Gastroesophageal sphincter (tissue), 4 donors: ENCODE measurements around the gene PCDHA2. TPM values are rescaled to one million over a fixed set of nuclear protein-coding genes. Genes with fewer than 3 reads are reported as not detected.
"Not testable (repeated sequence)": the region's sequence is repeated elsewhere in the genome, so short reads cannot be mapped to it uniquely, and the experiment has no call there.

ENCODE experiments used
- ATAC-seq: fragments of 150-250 bp; one replicate; pipeline ENCODE4 v1.9.1; 2016; ENCODE audit warnings: mild to moderate bottlenecking, moderate library complexity
- H3K27ac ChIP-seq, 4 donors: fragments of 200-600 bp; sonication (generic) in 3 of 4; 1 replicate in 3 of 4; 2 replicates in 1 of 4; pipeline ENCODE4 v1.5.1; 2016 to 2019
- H3K27me3 ChIP-seq: fragments of 200-600 bp; sonication (generic); one replicate; pipeline ENCODE4 v1.5.1; 2019
- H3K36me3 ChIP-seq, 2 donors: fragments of 200-600 bp; sonication (generic); one replicate each; pipeline ENCODE4 v1.5.1; 2019; ENCODE audit warnings: control low read depth in 1 of 2
- H3K4me1 ChIP-seq, 3 donors: fragments of 200-600 bp; sonication (generic); 1 replicate in 2 of 3; 2 replicates in 1 of 3; pipeline ENCODE4 v1.5.1; 2016 to 2019; ENCODE audit warnings: control low read depth in 2 of 3
- H3K4me3 ChIP-seq, 2 donors: fragments of 200-600 bp; sonication (generic); one replicate each; pipeline ENCODE4 v1.5.1; 2019; ENCODE audit warnings: mild to moderate bottlenecking in 1 of 2, moderate library complexity in 1 of 2
- H3K9me3 ChIP-seq, 3 donors: fragments of 200-600 bp; sonication (generic); one replicate each; pipeline ENCODE4 v1.5.1; 2017 to 2019; ENCODE audit warnings: control low read depth in 2 of 3
- EP300 ChIP-seq: sonication (generic); formaldehyde crosslinking; IDR thresholded peaks from one replicate; pipeline ENCODE4 v1.6.1; 2017; ENCODE audit warnings: antibody characterized with exemption, mild to moderate bottlenecking
- POLR2A ChIP-seq, 2 donors: fragments of 450-650 bp; IDR thresholded peaks; one replicate each; pipeline ENCODE4 v1.6.1; 2017; ENCODE audit warnings: antibody characterized with exemption in 2 of 2, mild to moderate bottlenecking in 2 of 2, moderate library complexity in 1 of 2
- POLR2AphosphoS5 ChIP-seq: sonication (generic); formaldehyde crosslinking; IDR thresholded peaks from one replicate; pipeline ENCODE4 v1.6.1; 2017; ENCODE audit warnings: antibody characterized with exemption
- WGBS, 2 donors: methylation state at CpG; one replicate each; pipeline ENCODE4 v1.1.5; 2018; ENCODE audit warnings: low coverage in 1 of 2; 5-methylcytosine and 5-hydroxymethylcytosine counted together
- total RNA-seq, 4 donors: library from RNA; depleted of rRNA; stranded (reverse); fragments of >200 nt; gene quantifications; one replicate each; pipeline ENCODE4 v1.1.0, GENCODE V29; 2016
- TF ChIP-seq, protein P1 (sequence below), 4 experiments: fragments of 200-600 bp in 2 of 4; fragments of 450-650 bp in 2 of 4; sonication (generic) in 1 of 4; IDR thresholded peaks; one replicate each; pipeline ENCODE4 v1.5.1; 2017 to 2019; ENCODE audit warnings: antibody characterized with exemption in 4 of 4, mild to moderate bottlenecking in 2 of 4, moderate library complexity in 2 of 4

PCDHA2 gene
- total RNA-seq, 4 donors from 2014 or later: 0.19 to 0.27 TPM; not detected in 2

DNA sequence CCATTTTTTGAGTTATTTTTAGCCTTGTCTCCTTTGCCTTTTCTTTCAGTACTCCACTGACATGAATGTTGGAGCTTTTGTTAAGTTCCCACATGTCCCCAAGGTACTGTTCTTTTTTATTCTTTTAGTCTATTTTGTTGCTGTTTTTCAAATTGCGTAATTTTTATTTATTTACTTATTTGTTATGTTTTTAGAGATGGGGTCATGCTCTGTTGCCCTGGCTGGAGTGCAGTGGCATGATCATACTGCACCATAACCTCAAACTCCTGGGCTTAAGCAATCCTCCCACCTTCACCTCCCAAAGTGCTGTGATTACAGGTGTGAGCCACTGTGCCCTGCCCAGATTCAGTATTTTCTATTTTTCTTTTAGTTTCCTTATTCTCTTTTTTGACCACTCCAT lies 14.1 kb upstream of the PCDHA2 start:
- Histone ChIP-seq H3K27ac (no peak overlapping the region), H3K27me3 (peaks cover 21% of the 10 kb centered on the region), H3K4me1 (no peaks in the 10 kb centered on the region), H3K9me3 (peaks cover 0 to 87% (median 0%) of the 10 kb centered on the region in 3 donors), H3K4me3 (no peak overlapping the region), H3K36me3 (no peaks in the 10 kb centered on the region)
- no peak for ATAC-seq
- TF ChIP-seq EP300 (no peak), POLR2A (IDR thresholded peaks at IDR 0.05) (no peak), POLR2AphosphoS5 (no peak)
- TF ChIP-seq, protein P1, sequence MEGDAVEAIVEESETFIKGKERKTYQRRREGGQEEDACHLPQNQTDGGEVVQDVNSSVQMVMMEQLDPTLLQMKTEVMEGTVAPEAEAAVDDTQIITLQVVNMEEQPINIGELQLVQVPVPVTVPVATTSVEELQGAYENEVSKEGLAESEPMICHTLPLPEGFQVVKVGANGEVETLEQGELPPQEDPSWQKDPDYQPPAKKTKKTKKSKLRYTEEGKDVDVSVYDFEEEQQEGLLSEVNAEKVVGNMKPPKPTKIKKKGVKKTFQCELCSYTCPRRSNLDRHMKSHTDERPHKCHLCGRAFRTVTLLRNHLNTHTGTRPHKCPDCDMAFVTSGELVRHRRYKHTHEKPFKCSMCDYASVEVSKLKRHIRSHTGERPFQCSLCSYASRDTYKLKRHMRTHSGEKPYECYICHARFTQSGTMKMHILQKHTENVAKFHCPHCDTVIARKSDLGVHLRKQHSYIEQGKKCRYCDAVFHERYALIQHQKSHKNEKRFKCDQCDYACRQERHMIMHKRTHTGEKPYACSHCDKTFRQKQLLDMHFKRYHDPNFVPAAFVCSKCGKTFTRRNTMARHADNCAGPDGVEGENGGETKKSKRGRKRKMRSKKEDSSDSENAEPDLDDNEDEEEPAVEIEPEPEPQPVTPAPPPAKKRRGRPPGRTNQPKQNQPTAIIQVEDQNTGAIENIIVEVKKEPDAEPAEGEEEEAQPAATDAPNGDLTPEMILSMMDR (IDR thresholded peaks at IDR 0.05): no peak
- 64% methylated on average over 1 of the region's 1 CpG; no CpG with 5 or more reads in 1 of the 2 donors for WGBS, 2 donors

DNA sequence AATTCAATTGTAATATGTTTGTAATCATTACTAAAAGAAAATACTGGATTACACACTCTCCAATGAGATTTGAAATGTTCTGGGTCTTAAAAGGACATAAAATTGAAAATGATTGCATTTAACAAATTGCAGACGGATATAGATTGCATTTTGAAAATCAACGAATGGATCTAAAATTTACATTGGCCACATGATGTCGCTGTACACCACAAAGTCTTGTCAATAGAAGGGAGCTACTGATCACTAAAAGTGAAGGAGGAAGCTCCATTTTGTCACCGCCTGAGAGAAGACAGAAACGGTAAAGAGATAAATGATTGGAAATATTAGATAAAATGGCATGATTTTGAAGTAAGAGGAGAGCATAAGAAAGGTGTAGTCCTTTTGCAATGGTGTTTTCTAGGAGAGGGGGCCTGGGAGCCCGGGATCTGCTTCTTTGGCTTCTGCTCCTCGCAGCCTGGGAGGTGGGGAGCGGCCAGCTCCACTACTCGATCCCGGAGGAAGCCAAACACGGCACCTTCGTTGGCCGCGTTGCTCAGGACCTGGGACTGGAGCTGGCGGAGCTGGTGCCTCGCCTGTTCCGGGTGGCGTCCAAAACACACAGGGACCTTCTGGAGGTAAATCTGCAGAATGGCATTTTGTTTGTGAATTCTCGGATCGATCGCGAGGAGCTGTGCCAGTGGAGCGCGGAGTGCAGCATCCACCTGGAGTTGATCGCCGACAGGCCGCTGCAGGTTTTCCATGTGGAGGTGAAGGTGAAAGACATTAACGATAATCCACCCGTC lies 8.6 kb upstream of the PCDHA2 start, which contains the start of gene PCDHA1:
Gene PCDHA1 (plus strand): TSS at position 236 of the 782 bp plus-strand sequence.
- H3K9me3 ChIP-seq: peaks cover 0 to 87% (median 0%) of the 10 kb centered on the region in 3 donors
- H3K27ac ChIP-seq: no peak within 1 kb of the TSS
- no peak for ATAC-seq
- 10 to 11% methylated on average over 4 to 18 of the region's 29 CpGs for WGBS, 2 donors
- peaks cover 0 to 4% of the 10 kb centered on the region in 2 donors for H3K36me3 ChIP-seq
- peaks cover 63% of the 10 kb centered on the region for H3K27me3 ChIP-seq
- TF ChIP-seq EP300 (no peak), POLR2AphosphoS5 (no peak), POLR2A (IDR thresholded peaks at IDR 0.05) (no peak)
- TF ChIP-seq, protein P1 (IDR thresholded peaks at IDR 0.05): no peak
- no peak within 1 kb of the TSS for H3K4me3 ChIP-seq
- H3K4me1 ChIP-seq: no peaks in the 10 kb centered on the region

DNA sequence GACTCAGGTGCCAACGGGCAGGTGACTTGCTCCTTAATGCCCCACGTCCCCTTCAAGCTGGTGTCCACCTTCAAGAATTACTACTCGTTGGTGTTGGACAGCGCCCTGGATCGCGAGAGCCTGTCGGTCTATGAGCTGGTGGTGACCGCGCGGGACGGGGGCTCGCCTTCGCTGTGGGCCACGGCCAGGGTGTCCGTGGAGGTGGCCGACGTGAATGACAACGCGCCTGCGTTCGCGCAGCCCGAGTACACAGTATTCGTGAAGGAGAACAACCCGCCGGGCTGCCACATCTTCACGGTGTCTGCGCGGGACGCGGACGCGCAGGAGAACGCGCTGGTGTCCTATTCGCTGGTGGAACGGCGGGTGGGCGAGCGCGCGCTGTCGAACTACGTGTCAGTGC lies 7.2 kb upstream of the PCDHA2 start:
- H3K4me1 ChIP-seq, H3K36me3 ChIP-seq, ATAC-seq, H3K4me3 ChIP-seq, H3K27ac ChIP-seq: not testable (repeated sequence)
- Histone ChIP-seq H3K9me3 (peaks cover 0 to 87% (median 0%) of the 10 kb centered on the region in 3 donors), H3K27me3 (peaks cover 66% of the 10 kb centered on the region)
- WGBS, 2 donors: 31 to 48% methylated on average over 3 to 23 of the region's 44 CpGs

DNA sequence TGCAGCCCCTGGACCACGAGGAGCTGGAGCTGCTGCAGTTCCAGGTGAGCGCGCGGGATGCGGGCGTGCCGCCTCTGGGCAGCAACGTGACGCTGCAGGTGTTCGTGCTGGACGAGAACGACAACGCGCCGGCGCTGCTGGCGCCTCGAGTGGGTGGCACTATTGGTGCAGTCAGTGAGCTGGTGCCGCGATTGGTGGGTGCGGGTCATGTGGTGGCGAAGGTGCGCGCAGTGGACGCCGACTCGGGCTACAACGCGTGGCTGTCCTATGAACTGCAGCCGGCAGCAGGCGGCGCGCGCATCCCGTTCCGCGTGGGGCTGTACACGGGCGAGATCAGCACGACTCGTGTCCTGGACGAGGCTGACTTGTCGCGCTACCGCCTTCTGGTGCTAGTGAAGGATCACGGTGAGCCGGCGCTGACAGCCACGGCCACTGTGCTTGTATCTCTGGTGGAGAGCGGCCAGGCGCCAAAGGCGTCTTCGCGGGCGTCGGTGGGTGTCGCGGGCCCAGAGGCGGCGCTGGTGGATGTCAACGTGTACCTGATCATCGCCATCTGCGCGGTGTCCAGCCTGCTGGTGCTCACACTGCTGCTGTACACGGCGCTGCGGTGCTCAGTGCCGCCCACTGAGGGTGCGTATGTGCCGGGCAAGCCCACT lies 6.7 kb upstream of the PCDHA2 start:
- not testable (repeated sequence) for H3K4me1 ChIP-seq, H3K36me3 ChIP-seq, ATAC-seq, H3K27ac ChIP-seq, H3K4me3 ChIP-seq
- WGBS, 2 donors: 47 to 67% methylated on average over 3 of the region's 70 CpGs
- Histone ChIP-seq H3K27me3 (peaks cover 64% of the 10 kb centered on the region), H3K9me3 (peaks cover 0 to 85% (median 0%) of the 10 kb centered on the region in 3 donors)

DNA sequence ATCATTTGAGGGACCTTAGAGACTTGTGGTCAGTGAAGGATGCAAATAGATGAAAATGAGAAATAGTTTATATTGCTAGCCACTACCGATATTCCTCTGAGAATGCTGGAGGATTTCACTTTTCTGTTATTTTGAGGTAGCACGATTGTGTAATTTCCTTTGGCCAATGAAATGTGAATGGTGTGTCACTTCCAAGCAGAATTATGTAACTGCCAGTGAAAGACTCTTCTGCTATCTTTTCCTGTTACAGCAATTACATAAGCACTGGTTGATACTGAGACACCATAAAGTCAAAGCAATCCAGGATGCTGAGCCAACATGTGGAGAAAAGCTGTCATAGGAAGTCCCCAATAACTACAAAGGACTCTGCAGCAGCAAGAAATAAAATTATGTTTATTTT lies 3.6 kb upstream of the PCDHA2 start:
- 38 to 46% methylated on average over 2 of the region's 2 CpGs for WGBS, 2 donors
- peaks cover 72% of the 10 kb centered on the region for H3K27me3 ChIP-seq

More for the DNA sequence above, 3.6 kb upstream of the PCDHA2 start:
- no peak for TF ChIP-seq POLR2A (IDR thresholded peaks at IDR 0.05)
- TF ChIP-seq EP300: no peak
- TF ChIP-seq, protein P1 (IDR thresholded peaks at IDR 0.05): no peak
- TF ChIP-seq POLR2AphosphoS5: no peak
- no peaks in the 10 kb centered on the region for H3K4me1 ChIP-seq
- H3K9me3 ChIP-seq: peaks cover 0 to 89% (median 0%) of the 10 kb centered on the region in 3 donors
- ATAC-seq: no peak
- H3K4me3 ChIP-seq: no peak overlapping the region
- peaks cover 0 to 4% of the 10 kb centered on the region in 2 donors for H3K36me3 ChIP-seq
- no peak overlapping the region for H3K27ac ChIP-seq
